ENCODE results near the gene DDHD1. TPM values are rescaled to one million over a fixed set of nuclear protein-coding genes. Genes with fewer than 3 reads are reported as not detected.

DDHD1 gene
- total RNA-seq, 2 donors from 2014 or later, result 31.8 to 46.0 TPM

GRCh38 chr14:53060046-53060445, 93.1 kb downstream of the DDHD1 start:
- Histone ChIP-seq H3K4me3 (no peak overlapping the region), H3K36me3 (peaks cover 3% of the 10 kb centered on the region), H3K27ac (no peak overlapping the region), H3K4me1 (ENCODE audit: control insufficient read depth in 1 of 2, low read depth in 2 of 2) (peaks cover 4 to 14% of the 10 kb centered on the region in 2 donors), H3K9me3 (no peaks in the 10 kb centered on the region), H3K27me3 (replicated peaks; ENCODE audit: insufficient read depth) (no peaks in the 10 kb centered on the region)
- TF ChIP-seq CTCF (IDR thresholded peaks at IDR 0.05), result no peak
- ATAC-seq (ENCODE audit: insufficient number of reproducible peaks, low FRiP score, low read depth), result no peak
- no peak for DNase-seq (ENCODE audit: low spot score)

- no peaks in the 10 kb centered on the region for H3K27me3 ChIP-seq (replicated peaks; ENCODE audit: insufficient read depth)
- H3K9me3 ChIP-seq, result no peaks in the 10 kb centered on the region
- TF ChIP-seq CTCF (IDR thresholded peaks at IDR 0.05), result peak; percentile 67
- ATAC-seq (ENCODE audit: insufficient number of reproducible peaks, low FRiP score, low read depth) (no peak), DNase-seq (ENCODE audit: low spot score) (no peak)
- no peak overlapping the region for H3K4me3 ChIP-seq
- H3K27ac ChIP-seq, result no peak overlapping the region
- no peaks in the 10 kb centered on the region for H3K36me3 ChIP-seq
- peaks cover 4 to 17% of the 10 kb centered on the region in 2 donors for H3K4me1 ChIP-seq (ENCODE audit: control insufficient read depth in 1 of 2, low read depth in 2 of 2)
Observed at GRCh38 chr14:53055003-53055402, 98.1 kb downstream of the DDHD1 start.

- no peak for TF ChIP-seq CTCF (IDR thresholded peaks at IDR 0.05)
- no peak overlapping the region for H3K4me3 ChIP-seq
- no peak for DNase-seq (ENCODE audit: low spot score)
- no peak for ATAC-seq (ENCODE audit: insufficient number of reproducible peaks, low FRiP score, low read depth)
- H3K9me3 ChIP-seq, result no peaks in the 10 kb centered on the region
- H3K36me3 ChIP-seq, result no peaks in the 10 kb centered on the region
- peaks cover 4 to 17% of the 10 kb centered on the region in 2 donors for H3K4me1 ChIP-seq (ENCODE audit: control insufficient read depth in 1 of 2, low read depth in 2 of 2)
- H3K27me3 ChIP-seq (replicated peaks; ENCODE audit: insufficient read depth), result no peaks in the 10 kb centered on the region
- no peak overlapping the region for H3K27ac ChIP-seq
Observed at GRCh38 chr14:53054457-53054856, 98.7 kb downstream of the DDHD1 start.

- no peaks in the 10 kb centered on the region for H3K36me3 ChIP-seq
- no peak for ATAC-seq (ENCODE audit: insufficient number of reproducible peaks, low FRiP score, low read depth)
- DNase-seq (ENCODE audit: low spot score), result no peak
- no peak overlapping the region for H3K27ac ChIP-seq
- no peak overlapping the region for H3K4me3 ChIP-seq
- H3K27me3 ChIP-seq (replicated peaks; ENCODE audit: insufficient read depth), result no peaks in the 10 kb centered on the region
- no peaks in the 10 kb centered on the region for H3K9me3 ChIP-seq
- no peak for TF ChIP-seq CTCF (IDR thresholded peaks at IDR 0.05)
- H3K4me1 ChIP-seq (ENCODE audit: control insufficient read depth in 1 of 2, low read depth in 2 of 2), result peaks cover 5 to 16% of the 10 kb centered on the region in 2 donors
Observed at GRCh38 chr14:53048631-53049030, 104.5 kb downstream of the DDHD1 start.

- ATAC-seq (ENCODE audit: insufficient number of reproducible peaks, low FRiP score, low read depth), result no peak
- Histone ChIP-seq H3K27ac (no peak overlapping the region), H3K4me1 (ENCODE audit: control insufficient read depth in 1 of 2, low read depth in 2 of 2) (peaks cover 8 to 28% of the 10 kb centered on the region in 2 donors), H3K9me3 (no peaks in the 10 kb centered on the region), H3K27me3 (replicated peaks; ENCODE audit: insufficient read depth) (no peaks in the 10 kb centered on the region), H3K36me3 (no peaks in the 10 kb centered on the region), H3K4me3 (no peak overlapping the region)
- TF ChIP-seq CTCF (IDR thresholded peaks at IDR 0.05), result no peak
- no peak for DNase-seq (ENCODE audit: low spot score)
Observed at GRCh38 chr14:53047307-53048069, 105.6 kb downstream of the DDHD1 start.
